Measurements from ENCODE around the gene UTP15.

The UTP15 gene, protein sequence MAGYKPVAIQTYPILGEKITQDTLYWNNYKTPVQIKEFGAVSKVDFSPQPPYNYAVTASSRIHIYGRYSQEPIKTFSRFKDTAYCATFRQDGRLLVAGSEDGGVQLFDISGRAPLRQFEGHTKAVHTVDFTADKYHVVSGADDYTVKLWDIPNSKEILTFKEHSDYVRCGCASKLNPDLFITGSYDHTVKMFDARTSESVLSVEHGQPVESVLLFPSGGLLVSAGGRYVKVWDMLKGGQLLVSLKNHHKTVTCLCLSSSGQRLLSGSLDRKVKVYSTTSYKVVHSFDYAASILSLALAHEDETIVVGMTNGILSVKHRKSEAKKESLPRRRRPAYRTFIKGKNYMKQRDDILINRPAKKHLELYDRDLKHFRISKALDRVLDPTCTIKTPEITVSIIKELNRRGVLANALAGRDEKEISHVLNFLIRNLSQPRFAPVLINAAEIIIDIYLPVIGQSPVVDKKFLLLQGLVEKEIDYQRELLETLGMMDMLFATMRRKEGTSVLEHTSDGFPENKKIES

DNA sequence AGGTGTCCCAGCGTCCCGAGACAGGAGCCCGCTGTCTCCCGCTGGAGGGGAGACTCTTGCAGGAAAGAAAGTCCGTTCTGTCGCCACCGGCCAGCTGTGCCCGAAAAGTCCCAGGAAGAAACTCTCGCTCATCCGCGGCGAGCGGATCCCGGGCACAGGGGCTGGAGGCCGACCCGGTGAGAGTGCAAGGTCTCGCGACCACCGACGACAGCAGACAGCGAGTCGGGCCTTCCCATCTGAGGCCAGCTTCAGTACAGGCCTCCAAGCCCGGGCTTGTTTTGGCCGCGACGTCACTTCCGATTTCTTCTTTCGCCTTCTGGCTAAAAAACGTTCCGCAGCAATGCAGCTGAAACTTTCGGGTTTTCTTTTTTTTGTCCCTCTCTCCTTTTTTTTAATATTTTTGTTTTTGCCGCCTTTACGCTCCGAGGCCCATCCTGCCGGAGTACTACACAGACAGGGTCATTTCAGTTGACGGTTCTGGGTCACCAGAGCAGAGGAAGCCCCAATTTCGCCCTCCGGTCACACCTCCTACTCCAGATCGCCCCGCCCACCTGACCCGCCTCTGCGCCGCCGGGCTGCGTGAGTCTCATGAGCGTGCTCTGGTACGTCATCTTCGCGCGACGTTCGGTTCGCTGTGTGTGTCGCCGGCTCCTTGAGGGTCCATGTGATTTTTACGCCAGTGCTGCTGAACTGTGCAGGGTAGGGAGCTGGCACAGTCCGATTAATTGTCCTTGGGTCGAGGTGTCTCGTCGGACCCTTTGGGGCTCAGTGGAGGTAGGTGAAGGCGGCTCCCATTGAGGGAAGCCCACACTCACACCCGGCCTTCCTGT, at the start of gene UTP15, which contains the start of gene ANKRA2:
Gene UTP15 (plus strand): TSS at position 605 of the 830 bp plus-strand sequence. CDS start 1,602 bp downstream, outside the sequence.
Gene ANKRA2 (minus strand): TSS at position 501 of the 830 bp plus-strand sequence. CDS start 2,758 bp downstream, outside the sequence.
- Histone ChIP-seq H3K36me3 (peaks cover 21 to 33% (median 28%) of the 10 kb centered on the region in 3 donors), H3K4me1 (peaks cover 0 to 29% (median 17%) of the 10 kb centered on the region in 4 donors), H3K9me3 (no peaks in the 10 kb centered on the region), H3K27ac (peak within 1 kb of the TSS; percentile 91 to 95), H3K4me3 (peak within 1 kb of the TSS; percentile 69 to 74), H3K27me3 (no peaks in the 10 kb centered on the region)
- TF ChIP-seq, protein P1, sequence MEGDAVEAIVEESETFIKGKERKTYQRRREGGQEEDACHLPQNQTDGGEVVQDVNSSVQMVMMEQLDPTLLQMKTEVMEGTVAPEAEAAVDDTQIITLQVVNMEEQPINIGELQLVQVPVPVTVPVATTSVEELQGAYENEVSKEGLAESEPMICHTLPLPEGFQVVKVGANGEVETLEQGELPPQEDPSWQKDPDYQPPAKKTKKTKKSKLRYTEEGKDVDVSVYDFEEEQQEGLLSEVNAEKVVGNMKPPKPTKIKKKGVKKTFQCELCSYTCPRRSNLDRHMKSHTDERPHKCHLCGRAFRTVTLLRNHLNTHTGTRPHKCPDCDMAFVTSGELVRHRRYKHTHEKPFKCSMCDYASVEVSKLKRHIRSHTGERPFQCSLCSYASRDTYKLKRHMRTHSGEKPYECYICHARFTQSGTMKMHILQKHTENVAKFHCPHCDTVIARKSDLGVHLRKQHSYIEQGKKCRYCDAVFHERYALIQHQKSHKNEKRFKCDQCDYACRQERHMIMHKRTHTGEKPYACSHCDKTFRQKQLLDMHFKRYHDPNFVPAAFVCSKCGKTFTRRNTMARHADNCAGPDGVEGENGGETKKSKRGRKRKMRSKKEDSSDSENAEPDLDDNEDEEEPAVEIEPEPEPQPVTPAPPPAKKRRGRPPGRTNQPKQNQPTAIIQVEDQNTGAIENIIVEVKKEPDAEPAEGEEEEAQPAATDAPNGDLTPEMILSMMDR (IDR thresholded peaks at IDR 0.05) = no peak
- DNase-seq = peak; percentile 99
- intact Hi-C loops (cut with DNase I; ENCODE audit: low total_unique reads) = loop anchor here (5.0 kb wide), 1 partner anchor 53 kb away; no protein-coding TSS in a partner anchor

DNA sequence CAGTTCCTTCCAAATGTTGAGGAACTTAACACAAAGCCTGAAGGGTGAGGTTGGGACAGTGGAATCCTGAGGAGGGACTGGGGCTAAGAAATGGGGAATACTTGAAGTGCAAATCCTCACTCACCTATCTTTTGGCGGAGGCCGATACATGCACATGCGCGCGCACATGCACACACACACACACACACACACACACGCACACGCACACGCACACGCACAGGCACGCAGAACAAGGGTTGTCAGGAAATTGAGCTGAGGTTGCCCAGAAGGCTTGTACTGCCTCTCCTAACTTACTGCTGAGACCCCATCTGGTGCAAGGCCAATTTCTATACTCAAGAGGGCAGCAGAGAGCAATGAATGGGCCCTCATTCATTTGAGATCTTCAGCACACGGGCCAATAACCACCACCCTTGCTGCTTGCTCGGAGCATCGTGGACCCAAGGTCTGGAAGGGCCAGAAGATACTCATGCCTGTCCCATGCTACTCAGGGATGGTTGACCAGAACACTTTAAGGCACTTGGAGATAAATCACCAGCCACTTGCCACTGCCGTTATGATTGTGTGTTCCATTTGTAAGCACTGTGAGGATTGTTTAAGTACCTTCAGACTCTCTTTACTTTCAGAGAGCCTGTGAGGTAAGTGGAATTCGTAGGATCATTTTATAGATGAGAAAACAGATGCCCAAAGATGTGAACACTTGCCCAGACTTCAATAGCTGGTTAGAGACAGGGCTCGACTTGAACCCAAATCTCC, 45.8 kb upstream of the UTP15 start:
- H3K27me3 ChIP-seq = no peaks in the 10 kb centered on the region
- no peaks in the 10 kb centered on the region for H3K36me3 ChIP-seq
- intact Hi-C loops (cut with DNase I; ENCODE audit: low total_unique reads) = loop anchor here (2.0 kb wide), 1 partner anchor 17 kb away; no protein-coding TSS in a partner anchor
- H3K4me1 ChIP-seq = peaks cover 0 to 31% (median 3%) of the 10 kb centered on the region in 4 donors
- DNase-seq = peak in 1 of 2 donors; percentile 64
- H3K27ac ChIP-seq = no peak overlapping the region
- TF ChIP-seq, protein P1 (IDR thresholded peaks at IDR 0.05) = peak; percentile 72 to 74
- H3K4me3 ChIP-seq = no peak overlapping the region
- no peaks in the 10 kb centered on the region for H3K9me3 ChIP-seq

DNA sequence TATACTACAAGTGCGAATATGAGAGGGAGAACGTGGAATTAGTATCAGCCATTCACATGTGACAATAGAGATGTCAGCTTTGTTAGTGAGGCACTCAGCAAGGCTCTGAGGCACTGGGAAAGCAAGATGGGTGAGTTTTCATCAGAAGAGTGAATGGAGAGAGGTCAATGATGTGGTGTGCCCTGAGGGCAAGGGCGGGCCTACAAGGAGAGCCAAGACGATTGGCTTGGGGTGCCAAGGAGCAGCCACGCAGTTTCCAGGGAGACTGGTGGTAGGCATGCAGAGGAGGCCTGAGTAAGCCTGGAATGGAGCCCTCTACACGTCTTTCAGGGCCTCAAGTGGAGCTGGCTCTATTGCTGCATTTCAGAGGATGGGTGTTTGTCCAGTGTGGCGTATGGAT, 42.6 kb upstream of the UTP15 start:
- H3K4me1 ChIP-seq = peaks cover 0 to 50% (median 2%) of the 10 kb centered on the region in 4 donors
- H3K4me3 ChIP-seq = no peak overlapping the region
- no peaks in the 10 kb centered on the region for H3K36me3 ChIP-seq
- intact Hi-C loops (cut with DNase I; ENCODE audit: low total_unique reads) = no loop called here
- H3K9me3 ChIP-seq = no peaks in the 10 kb centered on the region
- no peak for DNase-seq
- no peaks in the 10 kb centered on the region for H3K27me3 ChIP-seq
- TF ChIP-seq, protein P1 (IDR thresholded peaks at IDR 0.05) = no peak
- H3K27ac ChIP-seq = no peak overlapping the region

DNA sequence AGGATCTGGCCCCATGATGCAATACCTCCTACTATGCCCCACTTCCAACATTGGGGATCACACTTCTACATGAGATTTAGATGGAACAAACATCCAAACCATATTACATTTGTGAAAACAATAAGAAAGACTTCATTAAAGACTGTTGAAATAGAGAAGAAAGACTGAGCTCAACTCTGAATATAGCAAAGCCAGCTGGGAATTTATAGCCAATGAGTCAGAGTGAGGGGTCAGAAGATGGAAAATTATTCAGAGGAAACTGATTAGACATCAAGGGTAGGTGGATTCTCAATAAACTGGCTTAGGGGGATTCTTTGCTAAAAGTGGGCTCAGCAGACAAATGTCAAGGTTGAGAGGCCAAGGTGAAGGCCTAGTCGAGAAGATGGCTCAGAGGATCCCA, 41.7 kb upstream of the UTP15 start:
- H3K27me3 ChIP-seq = no peaks in the 10 kb centered on the region
- TF ChIP-seq, protein P1 (IDR thresholded peaks at IDR 0.05) = no peak
- no peaks in the 10 kb centered on the region for H3K9me3 ChIP-seq
- no peak overlapping the region for H3K4me3 ChIP-seq
- intact Hi-C loops (cut with DNase I; ENCODE audit: low total_unique reads) = no loop called here
- no peaks in the 10 kb centered on the region for H3K36me3 ChIP-seq
- no peak for DNase-seq
- no peak overlapping the region for H3K27ac ChIP-seq
- peaks cover 0 to 50% (median 2%) of the 10 kb centered on the region in 4 donors for H3K4me1 ChIP-seq

Measured in tibial artery (tissue), 4 donors.